GM23338 (cell line): ENCODE data around the gene HUS1. TPM values are rescaled to one million over a fixed set of nuclear protein-coding genes. Genes with fewer than 3 reads are reported as not detected.

Experiments
- ATAC-seq: fragments of 200-7000 bp; cut with Tn5 transposase; 3 replicates; pipeline ENCODE4 v1.9.1; 2020
- DNase-seq: peaks from one replicate; pipeline ENCODE4 v3.0.0-alpha.2; 2015; ENCODE audit warnings: low spot score
- H2AFZ ChIP-seq: fragments of 200-600 bp; sonication (generic); 2 replicates; pipeline ENCODE4 v1.8.0; 2016; ENCODE audit warnings: antibody characterized with exemption, mild to moderate bottlenecking, moderate library complexity
- H3F3A ChIP-seq: fragments of 200-600 bp; sonication (generic); replicated peaks from 2 replicates; pipeline ENCODE4 v1.8.0; 2017; ENCODE audit warnings: antibody characterized with exemption, mixed run types, low read depth
- H3K27ac ChIP-seq: fragments of 200-600 bp; sonication (generic); 2 replicates; pipeline ENCODE4 v1.6.1; 2016; ENCODE audit warnings: low read depth
- H3K27me3 ChIP-seq: fragments of 200-600 bp; sonication (generic); 2 replicates; pipeline ENCODE4 v1.8.0; 2016; ENCODE audit warnings: mild to moderate bottlenecking, mixed run types, moderate library complexity; ENCODE audit not compliant: insufficient read depth
- H3K36me3 ChIP-seq: fragments of 200-600 bp; sonication (generic); 2 replicates; pipeline ENCODE4 v1.8.0; 2016; ENCODE audit warnings: mild to moderate bottlenecking; ENCODE audit not compliant: insufficient read depth
- H3K4me1 ChIP-seq: fragments of 200-600 bp; sonication (generic); 2 replicates; pipeline ENCODE4 v1.8.0; 2016; ENCODE audit warnings: mild to moderate bottlenecking, moderate library complexity; ENCODE audit not compliant: insufficient read depth
- H3K4me2 ChIP-seq: fragments of 200-600 bp; sonication (generic); 2 replicates; pipeline ENCODE4 v1.7.1; 2017; ENCODE audit warnings: mixed run types
- H3K4me3 ChIP-seq: fragments of 200-600 bp; sonication (generic); 2 replicates; pipeline ENCODE4 v1.6.1; 2016; ENCODE audit warnings: mixed run types
- H3K79me2 ChIP-seq: fragments of 200-600 bp; sonication (generic); replicated peaks from 2 replicates; pipeline ENCODE4 v1.8.0; 2017; ENCODE audit warnings: mild to moderate bottlenecking; ENCODE audit not compliant: insufficient read depth
- H3K9me2 ChIP-seq: fragments of 200-600 bp; sonication (generic); 2 replicates; pipeline ENCODE4 v1.8.0; 2017; ENCODE audit not compliant: insufficient read depth
- H4K20me1 ChIP-seq: fragments of 200-600 bp; sonication (generic); replicated peaks from 2 replicates; pipeline ENCODE4 v1.8.0; 2017; ENCODE audit warnings: mild to moderate bottlenecking; ENCODE audit not compliant: insufficient read depth
- H3K27ac Mint-ChIP-seq: 2 replicates; pipeline ENCODE4 v1.8.0; 2020; ENCODE audit warnings: inconsistent platforms, mild to moderate bottlenecking, moderate library complexity, mixed read lengths
- H3K27me3 Mint-ChIP-seq: 3 replicates; pipeline ENCODE4 v1.8.0; 2022; ENCODE audit warnings: low read depth, mild to moderate bottlenecking, moderate library complexity, mixed read lengths, inconsistent platforms; ENCODE audit not compliant: insufficient read depth, poor library complexity
- H3K36me3 Mint-ChIP-seq: 3 replicates; pipeline ENCODE4 v1.8.0; 2021; ENCODE audit warnings: low read depth, mild to moderate bottlenecking, inconsistent platforms, moderate library complexity, mixed read lengths
- H3K4me1 Mint-ChIP-seq: 3 replicates; pipeline ENCODE4 v1.8.0; 2020; ENCODE audit warnings: mild to moderate bottlenecking, inconsistent platforms, mixed read lengths
- H3K4me3 Mint-ChIP-seq: 3 replicates; pipeline ENCODE4 v1.8.0; 2021; ENCODE audit warnings: moderate library complexity, mild to moderate bottlenecking, inconsistent platforms, mixed read lengths
- H3K9me3 Mint-ChIP-seq: 3 replicates; pipeline ENCODE4 v1.8.0; 2020; ENCODE audit warnings: moderate library complexity, mild to moderate bottlenecking, inconsistent platforms, mixed read lengths
- CREB1 ChIP-seq: fragments of 250-450 bp; sonication (Bioruptor Pico); IDR thresholded peaks from 2 replicates; pipeline ENCODE4 v1.5.0; 2020; ENCODE audit warnings: low read depth, mild to moderate bottlenecking, moderate library complexity
- CTCF ChIP-seq, 2 experiments: fragments of 200-600 bp in 1 of 2; sonication (generic) in 1 of 2; conservative IDR thresholded peaks; 2 replicates each; pipeline versions ENCODE4 v1.5.1 to v1.6.1; 2016 to 2017; ENCODE audit warnings: antibody characterized with exemption in 2 of 2, low read depth in 2 of 2, mild to moderate bottlenecking in 2 of 2, moderate library complexity in 1 of 2
- ETS1 ChIP-seq: IDR thresholded peaks from 2 replicates; pipeline ENCODE4 v1.6.1; 2016; ENCODE audit warnings: antibody characterized with exemption
- EZH2 ChIP-seq: fragments of 200-600 bp; sonication (generic); IDR thresholded peaks from one replicate; pipeline ENCODE4 v1.8.0; 2017; ENCODE audit warnings: antibody characterized with exemption, mild to moderate bottlenecking, low read depth; ENCODE audit not compliant: unreplicated experiment
- EZH2phosphoT487 ChIP-seq: fragments of 200-600 bp; sonication (generic); IDR thresholded peaks from one replicate; pipeline ENCODE4 v1.8.1; 2018; ENCODE audit warnings: antibody characterized with exemption; ENCODE audit not compliant: unreplicated experiment
- JUNB ChIP-seq: IDR thresholded peaks from one replicate; pipeline ENCODE4 v1.6.1; 2016; ENCODE audit warnings: antibody characterized with exemption; ENCODE audit not compliant: unreplicated experiment
- NANOG ChIP-seq: IDR thresholded peaks from 2 replicates; pipeline ENCODE4 v1.6.1; 2016; ENCODE audit warnings: antibody characterized with exemption, borderline replicate concordance
- POLR2AphosphoS5 ChIP-seq: IDR thresholded peaks from 2 replicates; pipeline ENCODE4 v1.6.1; 2016; ENCODE audit warnings: antibody characterized with exemption, low read depth
- REST ChIP-seq: IDR thresholded peaks from one replicate; pipeline ENCODE4 v1.6.1; 2018; ENCODE audit warnings: antibody characterized with exemption; ENCODE audit not compliant: unreplicated experiment
- STAT1 ChIP-seq: IDR thresholded peaks from one replicate; pipeline ENCODE4 v1.6.1; 2016; ENCODE audit warnings: antibody characterized with exemption; ENCODE audit not compliant: unreplicated experiment
- ZNF114 ChIP-seq: fragments of 250-450 bp; sonication (Bioruptor Pico); IDR thresholded peaks from 2 replicates; pipeline ENCODE4 v1.5.0; 2020; ENCODE audit warnings: mild to moderate bottlenecking, moderate library complexity
- ZNF331 ChIP-seq: fragments of 250-450 bp; sonication (Bioruptor Pico); IDR thresholded peaks from 2 replicates; pipeline ENCODE4 v1.5.0; 2020; ENCODE audit warnings: low read depth, mild to moderate bottlenecking, moderate library complexity
- ZNF462 ChIP-seq: fragments of 250-450 bp; sonication (Bioruptor Pico); IDR thresholded peaks from 2 replicates; pipeline ENCODE4 v1.5.0; 2020; ENCODE audit warnings: mild to moderate bottlenecking, moderate library complexity
- polyA plus RNA-seq: library from polyadenylated mRNA; unstranded; fragments of >200 nt; fragmentation: Nextera tagmentation; extraction: Ambion mirVana; gene quantifications from 2 replicates; pipeline ENCODE4 v1.2.1, GENCODE V29; 2016
- total RNA-seq: library from RNA; depleted of rRNA; stranded (reverse); fragments of >200 nt; shearing (Covaris generic); gene quantifications from 2 replicates; pipeline ENCODE4 v1.2.3, GENCODE V29; 2014

The HUS1 gene
- total and polyA plus RNA-seq, 2 experiments from 2014 or later: 14.9 to 29.7 TPM

GRCh38 chr7:47946581-47947354 lies 32.6 kb downstream of the HUS1 start:
- no peaks in the 10 kb centered on the region for H3K36me3 Mint-ChIP-seq
- ATAC-seq (no peak), DNase-seq (no peak)
- Histone ChIP-seq H2AFZ (no peak overlapping the region), H3K27ac (no peak overlapping the region), H3K4me2 (no peak overlapping the region), H4K20me1 (no peaks in the 10 kb centered on the region), H3K4me1 (peaks cover 13% of the 10 kb centered on the region), H3K36me3 (no peaks in the 10 kb centered on the region), H3K4me3 (no peak overlapping the region), H3K79me2 (no peaks in the 10 kb centered on the region), H3K27me3 (no peaks in the 10 kb centered on the region), H3F3A (no peaks in the 10 kb centered on the region), H3K9me2 (no peaks in the 10 kb centered on the region)
- TF ChIP-seq ZNF114: no peak
- no peak for TF ChIP-seq CREB1
- TF ChIP-seq ETS1: no peak
- no peak for TF ChIP-seq EZH2
- TF ChIP-seq JUNB: no peak
- no peak for TF ChIP-seq POLR2AphosphoS5
- no peak for TF ChIP-seq REST
- TF ChIP-seq EZH2phosphoT487: no peak
- TF ChIP-seq ZNF331: no peak
- TF ChIP-seq CTCF (conservative IDR thresholded peaks at IDR 0.05; ENCODE audit: low read depth in 2 of 2): no peak
- no peak for TF ChIP-seq ZNF462 (CRISPR knock-in tag)
- TF ChIP-seq NANOG: no peak
- TF ChIP-seq STAT1: no peak
- H3K4me3 Mint-ChIP-seq: no peak overlapping the region
- peaks cover 22% of the 10 kb centered on the region for H3K4me1 Mint-ChIP-seq
- H3K27me3 Mint-ChIP-seq: peaks cover 15% of the 10 kb centered on the region
- no peak overlapping the region for H3K27ac Mint-ChIP-seq
- no peaks in the 10 kb centered on the region for H3K9me3 Mint-ChIP-seq
